Panc1 (cell line): ENCODE data around the gene ZNF648. TPM values are rescaled to one million over a fixed set of nuclear protein-coding genes. Genes with fewer than 3 reads are reported as not detected.

Experiments
- ATAC-seq: fragments of 200-7000 bp; cut with Tn5 transposase; 2 replicates; pipeline ENCODE4 v1.9.1; 2020; ENCODE audit warnings: mild to moderate bottlenecking, moderate library complexity
- BruUV-seq: library from RNA; stranded (reverse); fragments of 400-500 nt; replicated peaks from 2 replicates; lab custom pipeline; 2021; lab: Mats Ljungman, UMichigan
- CTCF ChIA-PET: fragments of 300-600 bp; sonication (Branson Sonifier 250); formaldehyde crosslinking; loops from one replicate; lab custom pipeline; 2022; ENCODE audit warnings: antibody characterized with exemption; lab: Charles Lee
- POLR2A ChIA-PET: fragments of 300-600 bp; sonication (Branson Sonifier 250); formaldehyde crosslinking; loops from one replicate; lab custom pipeline; 2022; ENCODE audit warnings: antibody characterized with exemption; lab: Charles Lee
- DNase-seq: peaks from one replicate; pipeline ENCODE4 v3.0.0-alpha.2; 2010; ENCODE audit warnings: low read depth, low spot score
- H3K27ac ChIP-seq: 2 replicates; pipeline ENCODE4 v1.5.1; 2011; ENCODE audit warnings: mild to moderate bottlenecking, low read length, inconsistent platforms
- H3K27me3 ChIP-seq: fragments of 200-500 bp; sonication (Bioruptor generic); 2 replicates; pipeline ENCODE4 v1.6.0; 2014; ENCODE audit warnings: low read length, inconsistent platforms; ENCODE audit not compliant: control insufficient read depth, insufficient read depth
- H3K36me3 ChIP-seq: fragments of 200-500 bp; sonication (Bioruptor generic); 2 replicates; pipeline ENCODE4 v1.5.1; 2014; ENCODE audit warnings: inconsistent platforms, mild to moderate bottlenecking, low read length, moderate library complexity; ENCODE audit not compliant: control insufficient read depth, insufficient read depth
- H3K4me1 ChIP-seq: 2 replicates; pipeline ENCODE4 v1.5.1; 2011; ENCODE audit warnings: inconsistent platforms, mild to moderate bottlenecking, low read length, moderate library complexity; ENCODE audit not compliant: control insufficient read depth, insufficient read depth
- H3K4me3 ChIP-seq, 2 experiments: 2 replicates each; pipeline ENCODE4 v1.5.1; 2011 to 2012; ENCODE audit warnings: low read depth in 2 of 2, low read length in 2 of 2, mild to moderate bottlenecking in 2 of 2, inconsistent platforms in 1 of 2, moderate library complexity in 1 of 2
- H3K9me3 ChIP-seq: fragments of 200-500 bp; sonication (Bioruptor generic); 2 replicates; pipeline ENCODE4 v1.5.1; 2014; ENCODE audit warnings: low read depth, mild to moderate bottlenecking, inconsistent platforms, low read length, moderate library complexity; ENCODE audit not compliant: control insufficient read depth, insufficient read depth
- POLR2AphosphoS5 ChIP-seq: IDR thresholded peaks from 2 replicates; pipeline ENCODE4 v1.6.1; 2012; ENCODE audit warnings: mild to moderate bottlenecking, low read depth, low read length, moderate library complexity
- REST ChIP-seq, 2 experiments: IDR thresholded peaks; 2 replicates each; pipeline ENCODE4 v1.6.1; 2011 to 2012; ENCODE audit warnings: low read depth in 2 of 2, control low read depth in 1 of 2, low read length in 1 of 2, mild to moderate bottlenecking in 1 of 2, moderate library complexity in 1 of 2; ENCODE audit not compliant: insufficient read depth in 1 of 2
- SIN3A ChIP-seq: IDR thresholded peaks from 2 replicates; pipeline ENCODE4 v1.6.1; 2012; ENCODE audit warnings: low read depth, mild to moderate bottlenecking, low read length, moderate library complexity, borderline replicate concordance; ENCODE audit not compliant: insufficient read depth
- TCF7L2 ChIP-seq: IDR thresholded peaks from 2 replicates; pipeline ENCODE4 v1.6.1; 2011; ENCODE audit warnings: mild to moderate bottlenecking, low read depth, low read length, inconsistent platforms
- in situ Hi-C: cut with HindIII; loops from 2 replicates; pipeline ENCODE4 v1.10.0; 2016; ENCODE audit warnings: low sequenced_read_pairs, low pct_unique_long_range_greater_than_20kb
- intact Hi-C: fragments of 100-400 bp; cut with micrococcal nuclease; formaldehyde crosslinking; loops from one replicate; pipeline ENCODE4 v1.10.0; 2022; ENCODE audit not compliant: unreplicated experiment
- total RNA-seq: library from RNA; stranded (reverse); gene quantifications from one replicate; pipeline ENCODE4 v1.2.1, GENCODE V29; 2021; ENCODE audit not compliant: unreplicated experiment
- TF ChIP-seq, protein P1 (sequence below): fragments of 450-650 bp; IDR thresholded peaks from 2 replicates; pipeline ENCODE4 v1.5.1; 2017; ENCODE audit warnings: mild to moderate bottlenecking

The ZNF648 gene
- total RNA-seq, 1 experiment from 2014 or later, result not detected

DNA sequence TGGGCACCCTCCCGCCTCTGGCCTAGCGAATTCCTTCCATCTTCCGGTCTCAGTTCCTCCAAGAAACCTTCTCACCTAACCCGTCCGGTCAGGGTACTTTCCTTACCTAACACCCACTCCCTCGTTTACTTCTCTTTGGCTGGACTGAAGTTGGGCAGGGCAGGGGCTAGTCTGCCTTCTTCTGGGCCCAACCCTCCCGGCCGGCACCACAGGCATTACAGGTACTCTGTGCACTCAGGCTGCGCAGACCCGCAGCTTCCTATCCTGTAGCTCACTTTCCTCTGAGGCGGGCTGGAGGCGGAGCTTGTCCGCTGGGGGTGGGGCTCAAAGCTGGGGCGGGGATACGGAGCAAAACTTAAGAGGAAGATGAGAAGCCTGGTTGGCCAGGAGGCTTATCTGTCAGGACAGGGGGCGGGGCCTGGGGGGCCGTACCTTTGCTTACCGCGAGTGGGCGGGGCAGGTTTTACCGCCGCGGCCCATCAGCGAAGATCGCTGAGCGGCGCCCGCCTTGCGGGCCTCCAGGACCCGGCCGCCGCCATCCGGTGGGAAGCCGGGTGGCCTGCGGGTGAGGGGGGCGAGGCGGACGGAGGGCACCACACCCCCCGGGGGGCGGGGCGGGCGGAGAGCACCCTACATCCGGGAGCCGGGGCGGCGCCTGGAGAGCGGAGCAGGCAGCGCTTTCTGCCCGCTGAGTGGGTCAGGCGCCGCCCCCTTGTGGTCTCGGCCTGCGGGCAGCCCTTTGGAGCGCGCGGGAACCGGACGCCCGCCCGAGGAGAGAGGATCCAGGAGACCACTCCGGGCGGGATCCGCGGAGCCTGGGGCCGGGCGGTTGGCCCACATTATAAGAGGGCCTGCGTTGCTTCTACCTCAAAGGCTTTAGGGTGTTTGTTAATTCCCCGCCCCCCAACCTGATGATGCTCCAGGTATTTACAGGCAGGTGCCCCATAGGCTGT is 31.9 kb downstream of the ZNF648 start:
- intact Hi-C loops (no loop called here), in situ Hi-C loops (no loop called here)
- no TSS peak for BruUV-seq
- Histone ChIP-seq H3K27me3 (no peaks in the 10 kb centered on the region; the same call in 1 of the 2 replicates), H3K27ac (no peak overlapping the region), H3K9me3 (no peaks in the 10 kb centered on the region), H3K4me3 (peak overlapping the region; percentile 44 to 55), H3K4me1 (no peaks in the 10 kb centered on the region), H3K36me3 (no peaks in the 10 kb centered on the region; the same call in 1 of the 2 replicates)
- ChIA-PET CTCF (interaction anchor here (0.6 to 0.7 kb wide), 2 partner anchors 22 to 840 kb away, joined by 5 to 8 read pairs; no protein-coding TSS in a partner anchor), POLR2A (interaction anchor here (0.6 kb wide), 1 partner anchor 190 kb away, joined by 17 read pairs; no protein-coding TSS in a partner anchor)
- ATAC-seq (peak; percentile 96), DNase-seq (peak; percentile 42)
- TF ChIP-seq SIN3A (no peak), REST (IDR thresholded peaks at IDR 0.05; ENCODE audit: insufficient read depth in 1 of 2, low read depth in 2 of 2, low read length in 1 of 2) (no peak), POLR2AphosphoS5 (no peak), TCF7L2 (no peak)
- TF ChIP-seq, protein P1, sequence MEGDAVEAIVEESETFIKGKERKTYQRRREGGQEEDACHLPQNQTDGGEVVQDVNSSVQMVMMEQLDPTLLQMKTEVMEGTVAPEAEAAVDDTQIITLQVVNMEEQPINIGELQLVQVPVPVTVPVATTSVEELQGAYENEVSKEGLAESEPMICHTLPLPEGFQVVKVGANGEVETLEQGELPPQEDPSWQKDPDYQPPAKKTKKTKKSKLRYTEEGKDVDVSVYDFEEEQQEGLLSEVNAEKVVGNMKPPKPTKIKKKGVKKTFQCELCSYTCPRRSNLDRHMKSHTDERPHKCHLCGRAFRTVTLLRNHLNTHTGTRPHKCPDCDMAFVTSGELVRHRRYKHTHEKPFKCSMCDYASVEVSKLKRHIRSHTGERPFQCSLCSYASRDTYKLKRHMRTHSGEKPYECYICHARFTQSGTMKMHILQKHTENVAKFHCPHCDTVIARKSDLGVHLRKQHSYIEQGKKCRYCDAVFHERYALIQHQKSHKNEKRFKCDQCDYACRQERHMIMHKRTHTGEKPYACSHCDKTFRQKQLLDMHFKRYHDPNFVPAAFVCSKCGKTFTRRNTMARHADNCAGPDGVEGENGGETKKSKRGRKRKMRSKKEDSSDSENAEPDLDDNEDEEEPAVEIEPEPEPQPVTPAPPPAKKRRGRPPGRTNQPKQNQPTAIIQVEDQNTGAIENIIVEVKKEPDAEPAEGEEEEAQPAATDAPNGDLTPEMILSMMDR, result peak; percentile 39

DNA sequence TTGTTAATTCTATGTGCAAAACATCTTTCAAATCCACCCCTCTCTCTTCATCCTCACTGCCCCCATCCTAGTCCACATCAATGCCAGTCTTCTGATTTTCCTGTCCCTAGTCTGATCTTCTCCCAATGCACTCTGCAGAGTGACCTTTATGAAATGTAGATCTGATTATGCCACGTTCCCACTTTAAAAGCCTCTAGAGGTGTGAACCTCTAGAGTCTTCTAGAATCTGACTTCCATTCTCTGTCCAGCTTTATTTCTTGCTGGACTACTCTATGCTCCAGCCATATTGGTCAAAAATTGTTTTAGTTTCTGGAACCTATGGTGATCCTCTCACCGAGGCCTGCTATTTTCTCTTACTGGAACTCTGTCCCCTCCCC is 32.5 kb downstream of the ZNF648 start:
- intact Hi-C loops, result no loop called here
- TF ChIP-seq, protein P1, result no peak
- TF ChIP-seq TCF7L2, result no peak
- no peak for TF ChIP-seq POLR2AphosphoS5
- TF ChIP-seq SIN3A, result no peak
- ATAC-seq (no peak), DNase-seq (no peak)
- BruUV-seq, result no TSS peak
- ChIA-PET POLR2A (interaction anchor here (0.6 kb wide), 1 partner anchor 189 kb away, joined by 17 read pairs; no protein-coding TSS in a partner anchor), CTCF (interaction anchor here (0.6 to 0.7 kb wide), 2 partner anchors 22 to 839 kb away, joined by 5 to 8 read pairs; no protein-coding TSS in a partner anchor)
- Histone ChIP-seq H3K9me3 (no peaks in the 10 kb centered on the region), H3K27ac (no peak overlapping the region), H3K36me3 (no peaks in the 10 kb centered on the region; the same call in 1 of the 2 replicates), H3K4me1 (no peaks in the 10 kb centered on the region), H3K27me3 (no peaks in the 10 kb centered on the region; the same call in 1 of the 2 replicates), H3K4me3 (peak overlapping the region; percentile 44 to 55)
- in situ Hi-C loops, result no loop called here
